ENCODE data around the gene GNB1L. TPM values are rescaled to one million over a fixed set of nuclear protein-coding genes. Genes with fewer than 3 reads are reported as not detected.

The GNB1L gene
- total and polyA plus RNA-seq, 2 of the 13 experiments (the other 11 are each of a cell fraction or from before 2014, with no cell fraction given) = 2.5 to 7.4 TPM

GRCh38 chr22:19761725-19762567, 92.7 kb downstream of the GNB1L start:
- no peaks in the 10 kb centered on the region for H3K9me3 ChIP-seq (ENCODE audit: low read length)
- no peaks in the 10 kb centered on the region for H4K20me1 ChIP-seq (ENCODE audit: insufficient read depth, low read length)
- FAIRE-seq (peak; percentile 23), ATAC-seq (peak; percentile 57), DNase-seq (ENCODE audit: low spot score) (peak; percentile 35)
- no peak overlapping the region for H3K9ac ChIP-seq (ENCODE audit: insufficient read depth, low read depth, low read length)
- BruUV-seq (replicated peaks) = no TSS peak
- no peaks in the 10 kb centered on the region for H3K36me3 ChIP-seq (replicated peaks in 1 of 2; ENCODE audit: control insufficient read depth in 1 of 2, insufficient read depth in 2 of 2, low read length in 2 of 2)
- peaks cover 29% of the 10 kb centered on the region for H3K4me1 ChIP-seq (ENCODE audit: insufficient read depth, low read length)
- H2AFZ ChIP-seq (ENCODE audit: low read length) = no peak overlapping the region
- POLR2A ChIA-PET = interaction anchor here (1.6 kb wide), 1 partner anchor 14 kb away, joined by 3 read pairs; no protein-coding TSS in a partner anchor
- WGBS (ENCODE audit: low lambda C conversion rate) = 42% methylated on average over 11 of the region's 33 CpGs
- no peak overlapping the region for H3K27ac ChIP-seq (ENCODE audit: extremely low read length, insufficient read depth, low read length)
- H3K4me3 ChIP-seq (replicated peaks in 1 of 3; ENCODE audit: insufficient read depth in 1 of 3, low read depth in 2 of 3, low read length in 3 of 3) = peak overlapping the region; percentile 41 to 59 (median 50)
- H3K4me2 ChIP-seq (ENCODE audit: low read depth, low read length) = peak overlapping the region; percentile 69
- no peaks in the 10 kb centered on the region for H3K79me2 ChIP-seq (ENCODE audit: insufficient read depth, low read length)
- H3K27me3 ChIP-seq (ENCODE audit: control insufficient read depth in 1 of 2, insufficient read depth in 2 of 2, low read length in 2 of 2) = peaks cover 16 to 86% of the 10 kb centered on the region in 2 experiments
- intact Hi-C loops (cut with micrococcal nuclease; ENCODE audit: unreplicated experiment) (no loop called here), in situ Hi-C loops (cut with HindIII; ENCODE audit: extremely low pct_ligation_motif_present, low pct_unique_long_range_greater_than_20kb) (no loop called here)
- CTCF ChIA-PET (ENCODE audit: low intra/inter-chr PET ratio, low total read pairs) = no interaction called here
- peak; percentile 66 for TF ChIP-seq ZNF687 (CRISPR knock-in tag; IDR thresholded peaks at IDR 0.05)
- TF ChIP-seq SALL1 (CRISPR knock-in tag; IDR thresholded peaks at IDR 0.05) = peak; percentile 34; the same call in 1 of the 2 replicates
- peak; percentile 56 for TF ChIP-seq HOXA3 (CRISPR knock-in tag; IDR thresholded peaks at IDR 0.05)
- TF ChIP-seq PAWR (CRISPR knock-in tag; IDR thresholded peaks at IDR 0.05; ENCODE audit: borderline replicate concordance) = no peak
- no peak for TF ChIP-seq ZFP82 (CRISPR knock-in tag; IDR thresholded peaks at IDR 0.05; ENCODE audit: borderline replicate concordance)
- TF ChIP-seq PHF8 (CRISPR knock-in tag; IDR thresholded peaks at IDR 0.05) = peak; percentile 30; the same call in 1 of the 2 replicates
- TF ChIP-seq ZNF800 (CRISPR knock-in tag; IDR thresholded peaks at IDR 0.05) = peak; percentile 94
- no peak for TF ChIP-seq TFAP4 (IDR thresholded peaks at IDR 0.05; ENCODE audit: borderline replicate concordance, low read depth)
- 0 out of 2 replicates have a peak, but pooled peaks have one; percentile 17 for TF ChIP-seq FOXA3 (CRISPR knock-in tag; IDR thresholded peaks at IDR 0.05)
- no peak for TF ChIP-seq HOXA7 (CRISPR knock-in tag; IDR thresholded peaks at IDR 0.05)
- TF ChIP-seq ZNF512B (CRISPR knock-in tag; IDR thresholded peaks at IDR 0.05; ENCODE audit: borderline replicate concordance) = 0 out of 2 replicates have a peak, but pooled peaks have one; percentile 43
- TF ChIP-seq ZSCAN31 (CRISPR knock-in tag; IDR thresholded peaks at IDR 0.05; ENCODE audit: low read depth) = no peak

Measured in HepG2 (cell line).